ENCODE measurements around the gene FRMD5.

FRMD5 gene

DNA sequence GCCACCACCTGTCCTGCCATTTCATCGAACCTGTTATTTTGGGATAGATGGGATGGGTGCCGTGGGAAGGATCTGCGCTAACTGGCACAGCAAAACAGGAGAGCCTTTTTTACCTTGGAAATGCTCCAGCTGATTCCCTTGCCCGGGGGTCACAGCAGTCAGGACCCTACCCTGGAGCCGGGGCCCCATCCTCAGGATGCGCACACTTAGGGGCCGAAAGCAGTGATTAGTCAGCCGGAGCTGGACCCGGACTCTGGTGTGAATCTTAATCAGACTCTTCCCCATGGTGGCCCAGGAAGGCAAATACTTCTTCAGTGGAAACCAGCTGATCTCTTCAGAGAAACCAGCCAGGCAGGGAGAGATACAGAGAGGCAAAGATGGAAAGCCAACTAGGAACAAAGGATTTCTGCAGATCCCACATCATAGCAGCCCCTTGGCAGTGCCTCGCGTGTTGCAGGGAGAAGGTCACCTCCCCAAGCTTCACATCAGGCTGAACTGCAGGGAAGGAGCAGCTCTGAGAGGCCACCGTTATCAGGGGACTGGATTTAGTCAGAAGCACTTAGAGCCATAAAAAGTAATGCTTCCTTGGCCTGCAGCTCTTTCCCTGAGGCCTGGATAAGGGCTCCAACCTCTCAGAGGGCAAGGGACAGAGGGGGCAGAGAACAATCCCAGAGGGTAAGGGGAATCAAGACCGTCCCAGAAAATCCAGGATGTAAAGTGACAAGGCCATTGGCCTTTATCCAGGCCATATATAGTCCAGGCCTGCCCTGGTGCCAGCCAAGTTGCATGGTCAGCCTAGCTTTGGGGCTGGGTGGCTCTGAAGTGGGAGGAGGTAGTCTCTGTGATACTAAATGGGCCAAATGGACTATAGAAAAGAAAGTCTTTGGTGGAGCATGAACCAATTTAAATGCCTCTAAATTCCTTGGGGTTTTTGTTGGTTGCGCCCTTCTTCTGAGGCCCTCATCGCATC, 315.4 kb downstream of the FRMD5 start:
- TF ChIP-seq, protein P1, sequence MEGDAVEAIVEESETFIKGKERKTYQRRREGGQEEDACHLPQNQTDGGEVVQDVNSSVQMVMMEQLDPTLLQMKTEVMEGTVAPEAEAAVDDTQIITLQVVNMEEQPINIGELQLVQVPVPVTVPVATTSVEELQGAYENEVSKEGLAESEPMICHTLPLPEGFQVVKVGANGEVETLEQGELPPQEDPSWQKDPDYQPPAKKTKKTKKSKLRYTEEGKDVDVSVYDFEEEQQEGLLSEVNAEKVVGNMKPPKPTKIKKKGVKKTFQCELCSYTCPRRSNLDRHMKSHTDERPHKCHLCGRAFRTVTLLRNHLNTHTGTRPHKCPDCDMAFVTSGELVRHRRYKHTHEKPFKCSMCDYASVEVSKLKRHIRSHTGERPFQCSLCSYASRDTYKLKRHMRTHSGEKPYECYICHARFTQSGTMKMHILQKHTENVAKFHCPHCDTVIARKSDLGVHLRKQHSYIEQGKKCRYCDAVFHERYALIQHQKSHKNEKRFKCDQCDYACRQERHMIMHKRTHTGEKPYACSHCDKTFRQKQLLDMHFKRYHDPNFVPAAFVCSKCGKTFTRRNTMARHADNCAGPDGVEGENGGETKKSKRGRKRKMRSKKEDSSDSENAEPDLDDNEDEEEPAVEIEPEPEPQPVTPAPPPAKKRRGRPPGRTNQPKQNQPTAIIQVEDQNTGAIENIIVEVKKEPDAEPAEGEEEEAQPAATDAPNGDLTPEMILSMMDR (IDR thresholded peaks at IDR 0.05; ENCODE audit: low read depth, low read length, missing control alignments), result no peak
- H3K4me3 ChIP-seq (ENCODE audit: low read depth, low read length), result no peak overlapping the region
- DNase-seq (ENCODE audit: low read depth), result no peak

DNA sequence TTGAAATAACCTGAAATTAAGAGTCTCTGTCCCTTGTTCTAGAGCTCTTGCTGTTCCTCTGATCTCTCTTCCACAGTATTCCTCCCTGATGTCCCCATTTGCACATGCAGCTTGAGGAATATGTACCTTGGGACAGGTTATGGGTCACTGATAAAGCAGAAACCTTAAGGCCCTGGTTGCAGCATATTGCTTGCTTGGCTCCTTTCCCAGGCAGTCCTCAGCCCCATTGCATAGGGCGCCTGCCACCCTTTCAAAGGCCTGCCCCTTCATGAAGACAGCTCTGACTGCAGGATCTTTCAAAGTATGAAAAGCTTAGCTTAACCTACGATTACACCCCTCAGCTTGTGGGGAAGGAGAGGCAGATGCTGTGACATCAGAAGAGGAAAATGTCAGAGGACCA, 316.6 kb downstream of the FRMD5 start:
- H3K4me3 ChIP-seq (ENCODE audit: low read depth, low read length), result no peak overlapping the region
- TF ChIP-seq, protein P1 (IDR thresholded peaks at IDR 0.05; ENCODE audit: low read depth, low read length, missing control alignments), result no peak
- no peak for DNase-seq (ENCODE audit: low read depth)

DNA sequence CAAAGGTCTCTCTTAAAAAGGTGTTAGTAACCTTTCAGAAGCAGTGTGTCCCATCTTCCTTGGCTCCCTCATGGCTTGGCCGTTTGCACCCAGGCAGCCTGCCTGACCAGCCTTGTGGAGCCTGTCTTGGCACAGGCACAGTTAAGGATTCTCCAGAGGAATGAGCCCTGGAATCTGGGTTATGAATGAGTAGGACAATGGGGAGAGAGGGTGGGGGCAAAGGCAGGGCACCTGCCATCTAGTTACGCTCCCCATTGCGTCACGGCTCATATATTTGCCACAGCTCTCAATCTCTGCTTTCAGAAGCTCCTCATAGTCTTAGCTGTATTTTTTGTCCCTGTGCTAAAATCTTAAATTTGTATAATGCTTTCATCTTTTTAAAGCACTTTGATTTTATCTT, 317.7 kb downstream of the FRMD5 start:
- TF ChIP-seq, protein P1 (IDR thresholded peaks at IDR 0.05; ENCODE audit: low read depth, low read length, missing control alignments), result no peak
- H3K4me3 ChIP-seq (ENCODE audit: low read depth, low read length), result no peak overlapping the region
- DNase-seq (ENCODE audit: low read depth), result no peak

DNA sequence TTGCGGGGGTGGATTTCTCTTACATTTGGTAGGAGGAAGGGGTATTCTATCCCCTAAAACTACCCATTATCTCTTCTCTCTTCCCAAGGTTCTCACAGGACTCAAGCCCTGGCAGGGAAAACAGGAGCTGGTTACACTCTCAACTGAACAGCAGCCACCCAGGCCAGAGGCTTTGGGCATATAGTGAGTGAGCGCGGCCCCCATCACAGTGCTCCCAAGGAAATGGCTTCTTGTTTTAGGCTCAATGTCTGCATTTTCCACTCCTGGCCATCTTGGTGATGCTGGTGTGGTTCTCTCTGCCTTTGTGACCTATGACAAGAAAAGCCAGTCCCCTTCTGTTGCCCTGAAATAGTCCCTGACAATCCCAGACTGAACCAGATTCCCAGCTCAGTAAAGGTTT, 318.2 kb downstream of the FRMD5 start:
- TF ChIP-seq, protein P1 (IDR thresholded peaks at IDR 0.05; ENCODE audit: low read depth, low read length, missing control alignments), result no peak
- DNase-seq (ENCODE audit: low read depth), result no peak
- no peak overlapping the region for H3K4me3 ChIP-seq (ENCODE audit: low read depth, low read length)

DNA sequence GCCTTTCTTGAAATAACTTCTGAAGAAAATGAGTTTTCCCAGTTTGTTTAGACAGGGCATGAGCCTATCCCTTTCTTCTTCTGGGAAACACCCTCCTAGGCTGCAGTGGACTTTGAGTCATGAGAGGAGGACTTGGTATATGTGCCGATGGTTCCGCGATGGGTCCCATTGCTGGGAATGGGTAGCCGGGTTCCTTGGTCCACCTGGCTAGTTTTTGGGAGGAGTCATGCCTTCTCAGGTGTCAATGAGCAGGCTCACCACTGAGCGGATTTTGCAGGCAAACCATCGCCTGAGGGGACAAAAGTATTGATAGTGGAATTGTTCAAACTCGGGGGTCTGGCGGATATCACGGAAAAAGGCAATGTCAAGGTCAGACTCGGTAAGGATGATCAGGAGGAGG, 321.4 kb downstream of the FRMD5 start:
- H3K4me3 ChIP-seq (ENCODE audit: low read depth, low read length), result no peak overlapping the region
- TF ChIP-seq, protein P1 (IDR thresholded peaks at IDR 0.05; ENCODE audit: low read depth, low read length, missing control alignments), result no peak
- DNase-seq (ENCODE audit: low read depth), result no peak

DNA sequence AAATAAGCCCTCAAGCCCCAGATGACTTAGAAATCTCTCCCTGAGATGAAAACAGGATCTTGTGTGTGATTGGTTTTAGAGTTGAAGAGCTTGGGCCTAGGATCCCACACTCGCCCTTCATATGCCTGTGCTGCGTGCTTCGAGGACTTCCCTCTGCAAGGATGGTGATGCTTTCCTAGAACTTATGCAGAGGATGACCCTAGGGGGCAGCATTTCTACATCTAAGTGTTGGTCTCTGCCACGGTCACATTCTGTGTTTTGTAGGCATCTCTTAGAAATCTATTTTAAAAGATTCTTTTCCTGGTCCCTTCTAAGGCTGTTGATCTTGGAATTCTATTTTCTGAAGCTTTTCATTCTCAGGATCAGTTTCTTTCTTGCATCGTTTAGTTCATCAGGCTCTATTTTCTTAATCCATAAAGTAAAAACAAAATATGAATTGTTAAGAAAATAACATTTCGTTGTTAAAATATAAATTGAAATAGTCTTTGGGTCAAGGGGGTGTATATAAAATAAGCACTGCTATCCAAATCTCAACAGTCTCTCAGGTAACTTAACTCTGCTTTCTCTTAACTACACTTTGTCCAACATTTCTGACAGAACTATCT, 322.6 kb downstream of the FRMD5 start:
- DNase-seq (ENCODE audit: low read depth), result peak; percentile 10
- H3K4me3 ChIP-seq (ENCODE audit: low read depth, low read length), result no peak overlapping the region
- TF ChIP-seq, protein P1 (IDR thresholded peaks at IDR 0.05; ENCODE audit: low read depth, low read length, missing control alignments), result peak; percentile 54

Data from GM12864 (cell line).